H1 (cell line): Measurements from ENCODE around the gene RRM1. TPM values are rescaled to one million over a fixed set of nuclear protein-coding genes. Genes with fewer than 3 reads are reported as not detected.

Experiments
- CTCF ChIA-PET: fragments of 300-600 bp; sonication (Branson Sonifier 250); formaldehyde crosslinking; loops from one replicate; lab custom pipeline; 2021; ENCODE audit not compliant: partially characterized antibody; lab: Charles Lee
- POLR2A ChIA-PET: fragments of 300-600 bp; sonication (Branson Sonifier 250); formaldehyde crosslinking; loops from one replicate; lab custom pipeline; 2021; ENCODE audit warnings: inconsistent platforms; ENCODE audit not compliant: partially characterized antibody; lab: Charles Lee
- DNase-seq, 2 experiments: peaks; one replicate each; pipeline versions ENCODE4 v3.0.0 to v3.0.0-alpha.2; 2010 to 2022; ENCODE audit warnings: low spot score in 2 of 2, low read depth in 1 of 2, mixed read lengths in 1 of 2
- FAIRE-seq: peaks from 2 replicates; lab custom pipeline; 2011; peaks lifted over from hg19 to GRCh38; lab: Jason Lieb, UNC
- H2AFZ ChIP-seq: 2 replicates; pipeline ENCODE4 v1.8.1; 2012; ENCODE audit warnings: low read length, inconsistent platforms
- H2AK5ac ChIP-seq: 2 replicates; pipeline ENCODE4 v1.6.1; 2013; ENCODE audit warnings: low read depth, low read length
- H2BK120ac ChIP-seq: replicated peaks from 2 replicates; pipeline ENCODE3; 2013; ENCODE audit warnings: low read depth, low read length, inconsistent platforms
- H2BK12ac ChIP-seq: 2 replicates; pipeline ENCODE4 v1.6.1; 2013; ENCODE audit warnings: low read depth, low read length
- H2BK15ac ChIP-seq: 2 replicates; pipeline ENCODE4 v1.6.1; 2013; ENCODE audit warnings: low read length
- H2BK20ac ChIP-seq: 2 replicates; pipeline ENCODE4 v1.6.1; 2013; ENCODE audit warnings: low read length
- H2BK5ac ChIP-seq: 2 replicates; pipeline ENCODE4 v1.6.1; 2013; ENCODE audit warnings: low read depth, low read length
- H3K14ac ChIP-seq: 2 replicates; pipeline ENCODE4 v1.6.1; 2013; ENCODE audit warnings: inconsistent platforms; ENCODE audit not compliant: insufficient read length
- H3K18ac ChIP-seq: 2 replicates; pipeline ENCODE4 v1.6.1; 2013; ENCODE audit warnings: low read length; ENCODE audit errors: extremely low read depth
- H3K23ac ChIP-seq: 2 replicates; pipeline ENCODE4 v1.6.1; 2013; ENCODE audit warnings: inconsistent platforms; ENCODE audit not compliant: insufficient read length
- H3K23me2 ChIP-seq: 2 replicates; pipeline ENCODE4 v1.6.1; 2013; ENCODE audit warnings: low read depth, low read length
- H3K27ac ChIP-seq: 2 replicates; pipeline ENCODE4 v1.6.1; 2011; ENCODE audit warnings: low read depth, low read length, inconsistent platforms
- H3K27me3 ChIP-seq, 4 experiments: replicated peaks in 1 of 4; 1 replicate in 1 of 4; 2 replicates in 3 of 4; pipeline versions ENCODE4 v1.6.1 to v1.8.1; 2011 to 2013; ENCODE audit warnings: low read length in 3 of 4, mild to moderate bottlenecking in 3 of 4, inconsistent platforms in 2 of 4, mixed read lengths in 2 of 4, moderate library complexity in 1 of 4; ENCODE audit not compliant: control insufficient read depth in 3 of 4, insufficient read depth in 3 of 4; ENCODE audit errors: extremely low read depth in 1 of 4
- H3K36me3 ChIP-seq, 4 experiments: 2 replicates each; pipeline versions ENCODE4 v1.6.1 to v1.8.1; 2011 to 2013; ENCODE audit warnings: mild to moderate bottlenecking in 4 of 4, low read length in 3 of 4, moderate library complexity in 2 of 4, control low read depth in 1 of 4, inconsistent platforms in 1 of 4; ENCODE audit not compliant: insufficient read depth in 4 of 4, control insufficient read depth in 2 of 4
- H3K4ac ChIP-seq: replicated peaks from 2 replicates; pipeline ENCODE3; 2013; ENCODE audit warnings: low read length, low read depth, mixed read lengths, inconsistent platforms; ENCODE audit not compliant: insufficient read length
- H3K4me1 ChIP-seq, 4 experiments: replicated peaks in 1 of 4; 1 replicate in 1 of 4; 2 replicates in 3 of 4; pipeline versions ENCODE4 v1.6.1 to v1.8.1; 2011 to 2013; ENCODE audit warnings: low read length in 3 of 4, inconsistent platforms in 2 of 4, mixed read lengths in 1 of 4; ENCODE audit not compliant: insufficient read depth in 4 of 4, control insufficient read depth in 3 of 4
- H3K4me2 ChIP-seq, 2 experiments: 2 replicates each; pipeline versions ENCODE4 v1.6.1 to v1.8.1; 2011 to 2013; ENCODE audit warnings: low read depth in 2 of 2, low read length in 2 of 2, control low read depth in 1 of 2, inconsistent platforms in 1 of 2, mild to moderate bottlenecking in 1 of 2; ENCODE audit not compliant: insufficient read depth in 1 of 2
- H3K4me3 ChIP-seq, 4 experiments: fragments of 200-600, 300-600 bp in 1 of 4; sonication (generic), shearing (Covaris generic), sonication (Bioruptor Twin) in 1 of 4; 2 replicates each; pipeline versions ENCODE4 v1.5.1 to v1.8.1; 2011 to 2016; ENCODE audit warnings: low read length in 4 of 4, low read depth in 3 of 4, control low read depth in 2 of 4, inconsistent platforms in 2 of 4, mild to moderate bottlenecking in 2 of 4, mixed read lengths in 1 of 4, moderate library complexity in 1 of 4; ENCODE audit not compliant: insufficient read depth in 2 of 4; ENCODE audit errors: extremely low read depth in 1 of 4
- H3K56ac ChIP-seq: replicated peaks from 2 replicates; pipeline ENCODE3; 2013; ENCODE audit warnings: low read depth, mild to moderate bottlenecking, mixed read lengths, low read length, inconsistent platforms; ENCODE audit not compliant: insufficient read length
- H3K79me1 ChIP-seq: 2 replicates; pipeline ENCODE4 v1.6.1; 2013; ENCODE audit warnings: low read depth, low read length, control low read depth
- H3K79me2 ChIP-seq, 2 experiments: 2 replicates each; pipeline versions ENCODE4 v1.6.1 to v1.8.1; 2012 to 2013; ENCODE audit warnings: low read length in 2 of 2, mild to moderate bottlenecking in 2 of 2, inconsistent platforms in 1 of 2; ENCODE audit not compliant: insufficient read depth in 2 of 2, control insufficient read depth in 1 of 2
- H3K9ac ChIP-seq, 4 experiments: replicated peaks in 1 of 4; 1 replicate in 1 of 4; 2 replicates in 3 of 4; pipeline versions ENCODE4 v1.6.1 to v1.8.1; 2011 to 2013; ENCODE audit warnings: low read depth in 3 of 4, low read length in 3 of 4, control low read depth in 2 of 4, mild to moderate bottlenecking in 2 of 4, moderate library complexity in 2 of 4, inconsistent platforms in 1 of 4; ENCODE audit errors: extremely low read depth in 1 of 4
- H3K9me3 ChIP-seq, 2 experiments: 2 replicates each; pipeline versions ENCODE4 v1.6.1 to v1.8.1; 2012 to 2013; ENCODE audit warnings: mild to moderate bottlenecking in 2 of 2, moderate library complexity in 2 of 2, control low read depth in 1 of 2, inconsistent platforms in 1 of 2, low read depth in 1 of 2, low read length in 1 of 2, mixed read lengths in 1 of 2; ENCODE audit not compliant: insufficient read depth in 2 of 2
- H4K20me1 ChIP-seq, 2 experiments: replicated peaks in 1 of 2; 2 replicates each; pipeline versions ENCODE3 to v1.8.1; 2011 to 2013; ENCODE audit warnings: inconsistent platforms in 2 of 2, low read length in 2 of 2, mild to moderate bottlenecking in 1 of 2; ENCODE audit not compliant: insufficient read depth in 2 of 2, control insufficient read depth in 1 of 2
- H4K5ac ChIP-seq: 2 replicates; pipeline ENCODE4 v1.6.1; 2013; ENCODE audit warnings: low read length, low read depth, mixed read lengths, inconsistent platforms; ENCODE audit not compliant: insufficient read length
- H4K8ac ChIP-seq: 2 replicates; pipeline ENCODE4 v1.8.0; 2013; ENCODE audit warnings: mild to moderate bottlenecking, moderate library complexity, low read length, inconsistent platforms; ENCODE audit not compliant: insufficient read depth; ENCODE audit errors: extremely low read depth
- H4K91ac ChIP-seq: replicated peaks from 2 replicates; pipeline ENCODE3; 2013; ENCODE audit warnings: low read length, mixed read lengths, inconsistent platforms; ENCODE audit not compliant: insufficient read length
- ASH2L ChIP-seq: fragments of 200-600, 300-600 bp; sonication (generic); IDR thresholded peaks from one replicate; pipeline ENCODE4 v1.7.1; 2017; ENCODE audit warnings: low read length
- ATF2 ChIP-seq: IDR thresholded peaks from 2 replicates; pipeline ENCODE4 v1.6.1; 2012; ENCODE audit warnings: low read length, inconsistent platforms
- CHD1 ChIP-seq: IDR thresholded peaks from 2 replicates; pipeline ENCODE4 v1.6.1; 2012; ENCODE audit warnings: low read depth, low read length, improper control_type of control experiment
- CREB1 ChIP-seq: IDR thresholded peaks from 2 replicates; pipeline ENCODE4 v1.6.1; 2012; ENCODE audit warnings: inconsistent platforms
- JUND ChIP-seq: IDR thresholded peaks from 2 replicates; pipeline ENCODE4 v1.6.1; 2011; ENCODE audit warnings: mild to moderate bottlenecking, improper control_type of control experiment, low read length
- SAP30 ChIP-seq: fragments of 300-600 bp; sonication (generic); IDR thresholded peaks from 2 replicates; pipeline ENCODE4 v1.7.1; 2012; ENCODE audit warnings: low read length, moderate library complexity, mild to moderate bottlenecking, inconsistent platforms; ENCODE audit not compliant: insufficient read depth, insufficient replicate concordance
- SP1 ChIP-seq: IDR thresholded peaks from 2 replicates; pipeline ENCODE4 v1.6.1; 2011; ENCODE audit warnings: low read depth, low read length
- WGBS, 2 experiments: shearing (Covaris generic) in 1 of 2; methylation state at CpG; one replicate each; pipeline versions ENCODE4 v1.1.6 to v1.1.7; 2013 to 2015; ENCODE audit warnings: low lambda C conversion rate in 2 of 2, mixed read lengths in 2 of 2, inconsistent platforms in 1 of 2, low coverage in 1 of 2, missing lambda C conversion rate in 1 of 2; ENCODE audit not compliant: insufficient replicate concordance in 2 of 2, insufficient coverage in 1 of 2, insufficient read length in 1 of 2; ENCODE audit errors: extremely low coverage in 1 of 2, missing lambda C conversion rate in 1 of 2; 5-methylcytosine and 5-hydroxymethylcytosine counted together
- polyA plus RNA-seq, 7 experiments: library from polyadenylated mRNA; depleted of rRNA in 3 of 7; stranded (reverse) in 5 of 7; unstranded in 2 of 7; fragments of >200 nt in 5 of 7; fragments of 200-250 nt in 2 of 7; gene quantifications; 1 replicate in 5 of 7; 2 replicates in 1 of 7; 4 replicates in 1 of 7; pipeline versions ENCODE4 v1.2.1 to v1.2.3, GENCODE V29; 2011 to 2013; ENCODE audit warnings: missing spikeins in 2 of 7, mixed read lengths in 2 of 7
- total RNA-seq: library from RNA; stranded (reverse); fragmentation: NEBNext Ultra II Directional; extraction: Animal tissue kit (Norgen Biotek cat#: 25700); gene quantifications from 2 replicates; pipeline ENCODE4 v1.2.1, GENCODE V29; 2021

The RRM1 gene
- total and polyA plus RNA-seq, 2 of the 8 experiments (the other 6 are each of a cell fraction or from before 2014, with no cell fraction given): 63.6 to 126 TPM

- Histone ChIP-seq H2BK20ac (no peak overlapping the region), H3K27ac (no peak overlapping the region), H2BK5ac (no peak overlapping the region), H3K4me2 (no peak overlapping the region), H3K23ac (no peak overlapping the region), H3K14ac (no peak overlapping the region), H3K27me3 (no peaks in the 10 kb centered on the region), H4K5ac (no peak overlapping the region), H2BK12ac (no peak overlapping the region), H3K4me1 (no peaks in the 10 kb centered on the region), H2BK15ac (no peak overlapping the region), H3K4ac (no peak overlapping the region), H3K9ac (no peak overlapping the region)
- DNase-seq (no peak), FAIRE-seq (no peak)
- ChIA-PET CTCF (interaction anchor here (0.7 kb wide), 1 partner anchor 382 kb away, joined by 3 read pairs; no protein-coding TSS in a partner anchor), POLR2A (no interaction called here)
- TF ChIP-seq ATF2 (no peak), CREB1 (no peak), SAP30 (no peak), ASH2L (no peak), JUND (no peak), SP1 (no peak), CHD1 (no peak)
- TF ChIP-seq, all 59 proteins: peak for 0
- Histone ChIP-seq H4K8ac (no peak overlapping the region), H2BK120ac (no peak overlapping the region), H3K36me3 (peaks cover 2 to 42% (median 21%) of the 10 kb centered on the region in 4 experiments; a peak in 6 of 8 replicates), H3K79me1 (no peaks in the 10 kb centered on the region), H2AFZ (no peak overlapping the region), H3K56ac (no peak overlapping the region), H3K79me2 (no peaks in the 10 kb centered on the region), H4K91ac (no peak overlapping the region), H3K18ac (no peak overlapping the region), H3K23me2 (no peaks in the 10 kb centered on the region), H3K9me3 (peaks cover 5% of the 10 kb centered on the region in 2 experiments; a peak in 1 of 4 replicates), H2AK5ac (no peak overlapping the region), H3K4me3 (no peak overlapping the region), H4K20me1 (no peaks in the 10 kb centered on the region)
- WGBS, 2 experiments: 84% methylated on average over 2 of the region's 2 CpGs; no CpG with 5 or more reads in 1 of the 2 experiments
Measured at GRCh38 chr11:4140067-4140636, 45.6 kb downstream of the RRM1 start.
